ENCODE results near the gene XDH. TPM values are rescaled to one million over a fixed set of nuclear protein-coding genes. Genes with fewer than 3 reads are reported as not detected.

Gene XDH
- total RNA-seq, 4 donors from 2014 or later, result 19.0 to 108 (median 92.3) TPM

- Histone ChIP-seq H3K27me3 (no peaks in the 10 kb centered on the region), H3K27ac (peak overlapping the region in 3 of 4 donors; percentile 1 to 48 (median 18)), H3K36me3 (no peaks in the 10 kb centered on the region), H3K4me1 (peaks cover 0 to 8% (median 4%) of the 10 kb centered on the region in 4 donors), H3K9me3 (no peaks in the 10 kb centered on the region), H3K4me3 (peak overlapping the region in 2 of 4 donors; percentile 38 to 49)
- DNase-seq, result no peak
- no peak for TF ChIP-seq POLR2A (IDR thresholded peaks at IDR 0.05)
- no peak for TF ChIP-seq CTCF (IDR thresholded peaks at IDR 0.05)
Observed at GRCh38 chr2:31324016-31324633, 90.4 kb downstream of the XDH start.

- Histone ChIP-seq H3K27ac (no peak overlapping the region), H3K4me1 (peaks cover 0 to 17% (median 6%) of the 10 kb centered on the region in 4 donors), H3K36me3 (no peaks in the 10 kb centered on the region), H3K9me3 (no peaks in the 10 kb centered on the region), H3K4me3 (no peak overlapping the region), H3K27me3 (no peaks in the 10 kb centered on the region)
- no peak for DNase-seq
- TF ChIP-seq CTCF (IDR thresholded peaks at IDR 0.05) (no peak), POLR2A (IDR thresholded peaks at IDR 0.05) (no peak)
Observed at GRCh38 chr2:31322371-31322770, 92.2 kb downstream of the XDH start.

GRCh38 chr2:31319406-31320175 lies 95.0 kb downstream of the XDH start:
- Histone ChIP-seq H3K4me1 (peaks cover 0 to 17% (median 6%) of the 10 kb centered on the region in 4 donors), H3K36me3 (no peaks in the 10 kb centered on the region), H3K9me3 (no peaks in the 10 kb centered on the region), H3K27ac (peak overlapping the region; percentile 65 to 69 (median 67)), H3K4me3 (no peak overlapping the region), H3K27me3 (no peaks in the 10 kb centered on the region)
- DNase-seq, result peak in 2 of 3 donors; percentile 63 to 83
- TF ChIP-seq CTCF (IDR thresholded peaks at IDR 0.05) (no peak), POLR2A (IDR thresholded peaks at IDR 0.05) (no peak)

- Histone ChIP-seq H3K27me3 (no peaks in the 10 kb centered on the region), H3K27ac (peak overlapping the region; percentile 65 to 69 (median 67)), H3K36me3 (no peaks in the 10 kb centered on the region), H3K4me1 (peaks cover 0 to 17% (median 6%) of the 10 kb centered on the region in 4 donors), H3K4me3 (no peak overlapping the region), H3K9me3 (no peaks in the 10 kb centered on the region)
- DNase-seq, result peak in 2 of 3 donors; percentile 68 to 80
- TF ChIP-seq CTCF (IDR thresholded peaks at IDR 0.05) (no peak), POLR2A (IDR thresholded peaks at IDR 0.05) (no peak)
Observed at GRCh38 chr2:31318361-31319336, 95.9 kb downstream of the XDH start.

- H3K9me3 ChIP-seq, result no peaks in the 10 kb centered on the region
- no peak for DNase-seq
- H3K4me1 ChIP-seq, result peaks cover 0 to 17% (median 6%) of the 10 kb centered on the region in 4 donors
- H3K27ac ChIP-seq, result no peak overlapping the region
- no peaks in the 10 kb centered on the region for H3K27me3 ChIP-seq
- TF ChIP-seq CTCF (IDR thresholded peaks at IDR 0.05) (no peak), POLR2A (IDR thresholded peaks at IDR 0.05) (no peak)
- no peak overlapping the region for H3K4me3 ChIP-seq
- no peaks in the 10 kb centered on the region for H3K36me3 ChIP-seq
Observed at GRCh38 chr2:31317396-31317795, 97.1 kb downstream of the XDH start.

Data from Peyer's patch (tissue), 4 donors.